ENCODE results near the gene LTA4H.
"Not testable (repeated sequence)": the region's sequence is repeated elsewhere in the genome, so short reads cannot be mapped to it uniquely, and the experiment has no call there.

The LTA4H gene

DNA sequence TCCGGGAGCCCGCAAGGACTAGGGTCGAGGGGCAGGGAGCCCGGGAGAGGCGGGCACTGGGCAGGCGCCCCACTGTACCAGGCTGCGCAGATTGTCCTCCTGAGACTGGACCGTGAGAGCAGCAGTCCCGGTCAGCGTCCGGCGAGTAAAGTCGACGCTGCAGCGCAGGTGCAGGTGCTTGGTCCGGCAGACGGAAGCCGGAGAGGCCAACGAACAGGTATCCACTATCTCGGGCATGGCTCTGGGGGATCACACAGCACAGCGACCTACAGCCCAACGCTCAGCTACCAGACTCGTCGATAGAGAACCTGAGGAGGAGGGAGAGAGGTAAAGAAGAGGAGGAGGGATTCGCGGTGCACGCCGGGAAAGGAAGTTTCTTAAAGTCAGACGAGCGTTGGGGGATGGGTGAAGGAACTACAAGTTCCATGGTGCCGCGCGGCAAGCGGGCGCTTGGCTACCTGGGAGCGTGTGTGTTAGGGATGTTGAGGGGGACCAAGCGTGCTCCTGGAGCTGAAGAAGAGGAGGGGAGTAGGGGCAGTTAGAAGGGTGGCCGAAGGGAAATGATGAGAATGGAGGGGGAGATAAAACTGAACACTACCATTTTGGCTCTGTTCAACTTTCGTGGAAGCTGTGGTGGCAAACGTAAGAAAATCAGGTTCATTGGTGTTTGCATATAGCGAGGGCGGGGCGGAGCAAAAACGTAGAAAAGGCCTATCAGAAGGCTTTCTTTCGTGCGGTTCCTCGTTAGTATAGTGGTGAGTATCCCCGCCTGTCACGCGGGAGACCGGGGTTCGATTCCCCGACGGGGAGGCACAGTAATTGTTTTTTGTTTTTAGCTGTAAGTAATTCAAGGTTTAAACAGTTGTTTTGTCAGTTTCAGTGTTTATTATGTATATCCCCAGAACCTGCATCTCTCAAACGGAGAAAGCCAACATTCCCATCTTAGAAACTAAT is at the start of gene LTA4H:
TSS of gene LTA4H (minus strand) at position 305 of the 954 bp plus-strand sequence. CDS start at position 237, 68 bp downstream.
- peak; percentile 99 for DNase-seq

GRCh38 chr12:96084624-96085023 is 49.2 kb upstream of the LTA4H start:
- DNase-seq = no peak

DNA sequence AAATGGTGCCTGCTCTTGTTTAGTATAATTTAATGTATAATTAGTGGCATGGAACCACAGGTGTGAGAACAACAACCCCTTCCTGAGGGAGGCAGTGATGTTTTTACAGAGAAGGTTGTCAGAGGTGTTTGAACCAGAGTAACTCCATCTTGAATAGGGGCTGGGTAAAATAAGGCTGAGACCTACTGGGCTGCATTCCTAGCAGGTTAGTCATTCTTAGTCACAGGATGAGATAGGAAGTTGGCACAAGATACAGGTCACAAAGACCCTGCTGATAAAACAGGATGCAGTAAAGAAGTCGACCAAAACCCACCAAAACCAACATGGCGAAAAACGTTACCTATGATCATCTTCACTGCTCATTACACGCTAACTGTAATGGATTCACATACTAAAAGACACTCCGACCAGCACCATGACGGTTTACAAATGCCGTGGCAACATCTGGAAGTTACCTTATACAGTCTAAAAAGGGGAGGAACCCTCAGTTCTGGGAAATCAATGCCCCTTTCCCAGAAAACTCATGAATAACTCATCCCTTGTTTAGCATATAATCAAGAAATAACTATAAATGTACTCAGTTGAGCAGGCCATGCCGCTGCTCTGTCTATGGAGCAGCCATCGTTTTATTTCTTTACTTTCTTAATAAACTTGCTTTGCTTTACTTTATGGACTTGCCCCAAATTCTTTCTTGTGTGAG is 47.8 kb upstream of the LTA4H start:
- no peak for DNase-seq

GRCh38 chr12:96081596-96081995 is 46.2 kb upstream of the LTA4H start:
- DNase-seq = no peak

- no peak for DNase-seq
Observed at GRCh38 chr12:96078231-96079135, 43.1 kb upstream of the LTA4H start.

GRCh38 chr12:96077081-96077480 is 41.7 kb upstream of the LTA4H start:
- DNase-seq = no peak

DNA sequence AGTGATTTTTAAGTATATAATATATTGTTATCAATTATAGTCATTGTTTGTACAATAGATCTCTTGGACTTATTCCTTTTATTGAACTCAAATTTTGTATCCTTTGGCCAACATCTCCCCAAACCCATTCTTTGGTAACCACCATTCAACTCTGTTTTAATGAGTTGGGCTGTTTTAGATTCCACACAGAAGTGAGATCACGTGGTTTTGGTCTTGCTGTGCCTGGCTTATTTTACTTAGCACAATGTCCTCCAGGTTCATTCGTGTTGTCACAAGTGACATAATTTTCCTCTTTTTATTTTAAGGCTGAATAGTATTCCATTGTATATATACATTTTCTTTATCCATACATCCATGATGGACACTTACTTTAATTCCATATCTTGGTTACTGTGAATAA is 40.2 kb upstream of the LTA4H start:
- DNase-seq = no peak

- no peak for DNase-seq
Observed at GRCh38 chr12:96073346-96074330, 38.3 kb upstream of the LTA4H start.

DNA sequence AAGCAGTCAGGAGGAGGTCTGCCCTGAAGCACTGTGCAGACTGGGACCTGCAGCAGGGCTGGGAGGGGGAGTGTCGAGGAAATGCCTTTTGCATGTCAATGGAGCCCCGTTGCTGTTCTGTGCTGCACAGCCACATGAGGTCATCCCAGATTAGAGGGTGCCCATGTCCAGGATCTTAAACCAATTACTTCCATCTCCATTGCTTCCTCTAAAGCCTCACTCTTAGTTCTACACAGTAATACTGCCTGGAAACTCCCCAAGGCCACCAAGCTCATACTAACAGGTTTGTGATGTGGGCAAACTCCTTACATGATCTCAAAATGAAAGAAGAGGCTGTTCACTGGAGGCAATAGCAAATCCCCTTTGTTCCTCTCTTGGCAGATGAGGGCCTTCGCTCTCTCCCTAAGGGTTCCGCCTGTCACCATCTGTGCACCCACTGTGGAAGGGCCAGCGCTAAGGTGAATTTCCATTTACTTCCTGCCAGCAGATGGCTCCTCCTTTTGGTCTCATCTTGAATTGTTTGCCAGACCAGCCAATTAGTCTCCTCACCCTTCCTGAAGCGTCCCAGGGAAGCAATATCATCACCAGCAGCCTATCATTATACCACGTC is 35.4 kb upstream of the LTA4H start:
- no peak for DNase-seq

GRCh38 chr12:96069511-96070231 is 34.3 kb upstream of the LTA4H start:
- DNase-seq = no peak

GRCh38 chr12:96068636-96069035 is 33.2 kb upstream of the LTA4H start:
- no peak for DNase-seq

- no peak for DNase-seq
Observed at GRCh38 chr12:96068111-96068510, 32.7 kb upstream of the LTA4H start.

DNA sequence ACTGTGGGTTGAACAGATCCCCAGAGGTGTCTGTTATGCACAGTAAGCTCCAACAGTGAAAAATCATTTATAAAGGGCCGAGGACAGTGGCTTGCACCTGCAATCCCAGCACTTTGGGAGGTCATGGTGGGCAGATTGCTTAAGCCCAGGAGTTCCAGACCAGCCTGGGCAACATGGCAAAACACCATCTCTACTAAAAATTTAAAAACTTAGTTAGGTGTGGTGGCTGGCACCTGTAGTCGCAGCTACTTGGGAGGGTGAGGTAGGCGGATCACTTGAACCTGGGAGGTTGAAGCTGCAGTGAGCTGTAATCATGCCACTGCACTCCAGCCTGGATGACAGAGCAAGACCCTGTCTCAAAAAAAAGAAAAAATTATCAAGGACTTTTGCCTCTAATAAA is 30.4 kb upstream of the LTA4H start:
- not testable (repeated sequence) for DNase-seq

- no peak for DNase-seq
Observed at GRCh38 chr12:96064966-96065365, 29.6 kb upstream of the LTA4H start.

DNA sequence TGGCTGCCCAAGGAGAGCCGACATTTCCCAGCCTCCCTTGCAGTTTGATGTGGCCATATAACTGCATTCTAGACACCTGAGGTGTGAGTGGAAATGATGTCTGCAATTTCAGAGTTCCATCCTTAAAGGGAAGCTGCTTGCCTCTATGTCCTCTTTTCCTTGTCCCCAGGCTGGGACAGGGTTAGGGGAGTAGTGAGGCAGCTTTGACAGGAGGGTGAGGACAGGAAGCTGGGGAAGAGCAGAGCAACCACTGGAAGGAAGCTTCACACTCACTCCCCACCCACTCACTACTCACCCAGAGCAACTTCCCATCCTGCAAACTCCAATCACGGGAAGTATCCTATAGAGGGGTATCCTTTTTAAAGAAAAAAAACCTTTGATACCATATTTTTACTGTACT is 28.9 kb upstream of the LTA4H start:
- no peak for DNase-seq

- DNase-seq = no peak
Observed at GRCh38 chr12:96063046-96063445, 27.7 kb upstream of the LTA4H start.

DNA sequence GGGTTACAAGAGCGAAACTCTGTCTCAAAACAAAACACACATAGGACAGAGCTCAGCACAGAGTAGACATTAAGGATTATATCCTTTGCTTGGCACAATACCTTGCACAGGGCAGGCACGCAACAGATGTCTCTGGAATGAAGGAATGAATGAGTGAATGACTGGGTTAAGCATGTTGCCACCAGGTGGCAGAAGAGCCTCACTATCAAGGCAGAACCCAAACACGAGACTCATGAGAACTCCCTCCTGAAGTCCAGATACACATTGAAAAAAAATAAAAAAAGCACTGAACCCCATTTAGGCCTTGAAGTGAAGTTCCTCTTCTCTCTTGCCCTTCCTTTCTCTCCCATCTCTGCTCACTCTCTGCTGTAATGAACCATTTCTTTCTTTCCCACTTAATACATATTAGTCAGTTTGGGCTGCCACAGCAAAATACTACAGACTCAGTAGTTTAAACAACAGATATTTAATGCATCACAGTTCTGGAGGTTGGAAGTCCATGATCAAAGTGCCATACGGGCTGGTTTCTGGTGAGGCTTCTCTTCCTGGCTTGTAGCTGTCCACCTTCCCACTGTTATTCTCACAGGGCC is 26.6 kb upstream of the LTA4H start:
- DNase-seq = peak; percentile 84

DNA sequence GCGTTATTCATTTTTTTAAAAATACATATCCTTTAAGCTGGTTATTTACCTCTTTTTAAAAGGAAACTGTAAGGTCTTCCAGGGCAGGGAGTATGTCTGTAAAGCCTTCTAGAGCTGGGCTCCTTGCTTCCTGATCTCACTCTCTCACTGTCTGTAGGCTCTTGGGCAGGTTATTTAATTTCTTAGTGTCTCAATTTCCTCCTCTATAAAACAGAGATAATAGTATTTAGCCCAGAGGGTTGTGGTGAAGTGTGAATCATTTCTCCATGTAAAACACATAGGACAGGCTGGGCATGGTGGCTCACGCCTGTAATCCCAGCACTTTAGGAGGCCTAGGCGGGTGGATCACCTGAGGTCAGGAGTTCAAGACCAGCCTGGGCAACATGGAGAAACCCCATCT is 25.9 kb upstream of the LTA4H start:
- no peak for DNase-seq

- DNase-seq = no peak
Observed at GRCh38 chr12:96060041-96060440, 24.7 kb upstream of the LTA4H start.

- no peak for DNase-seq
Observed at GRCh38 chr12:96057986-96058553, 22.7 kb upstream of the LTA4H start.
